ENCODE data around the gene CABLES2. TPM values are rescaled to one million over a fixed set of nuclear protein-coding genes. Genes with fewer than 3 reads are reported as not detected.

The CABLES2 gene
- total and polyA plus RNA-seq, 9 of the 15 experiments (the other 6 are each of a cell fraction or from before 2014, with no cell fraction given): 0.46 to 4.2 (median 1.6) TPM

- TF ChIP-seq RERE (CRISPR knock-in tag; IDR thresholded peaks at IDR 0.05; ENCODE audit: borderline replicate concordance) (peak; percentile 57; the same call in 1 of the 2 replicates), RBM14 (IDR thresholded peaks at IDR 0.05; ENCODE audit: borderline replicate concordance, insufficient read depth, low read depth, low read length) (no peak), ZNF263 (CRISPR knock-in tag; IDR thresholded peaks at IDR 0.05; ENCODE audit: borderline replicate concordance) (no peak), POLR2A (conservative IDR thresholded peaks at IDR 0.05) (peak; percentile 52; the same call in 1 of the 2 replicates)
Observed at GRCh38 chr20:62365814-62366369, 41.2 kb downstream of the CABLES2 start (continued).

Data from K562 (cell line).